NCI-H2227 (cell line): Measurements from ENCODE around the gene ARMC9.
A peak's percentile ranks its signal among the peaks of the same experiment; 100 is the strongest.
"Not testable (repeated sequence)": the region's sequence is repeated elsewhere in the genome, so short reads cannot be mapped to it uniquely, and the experiment has no call there.

ENCODE experiments used
- DNase-seq: peaks from one replicate; lab custom pipeline; 2025; ENCODE audit not compliant: unreplicated experiment; lab: John Stamatoyannopoulos, UW

The ARMC9 gene

DNA sequence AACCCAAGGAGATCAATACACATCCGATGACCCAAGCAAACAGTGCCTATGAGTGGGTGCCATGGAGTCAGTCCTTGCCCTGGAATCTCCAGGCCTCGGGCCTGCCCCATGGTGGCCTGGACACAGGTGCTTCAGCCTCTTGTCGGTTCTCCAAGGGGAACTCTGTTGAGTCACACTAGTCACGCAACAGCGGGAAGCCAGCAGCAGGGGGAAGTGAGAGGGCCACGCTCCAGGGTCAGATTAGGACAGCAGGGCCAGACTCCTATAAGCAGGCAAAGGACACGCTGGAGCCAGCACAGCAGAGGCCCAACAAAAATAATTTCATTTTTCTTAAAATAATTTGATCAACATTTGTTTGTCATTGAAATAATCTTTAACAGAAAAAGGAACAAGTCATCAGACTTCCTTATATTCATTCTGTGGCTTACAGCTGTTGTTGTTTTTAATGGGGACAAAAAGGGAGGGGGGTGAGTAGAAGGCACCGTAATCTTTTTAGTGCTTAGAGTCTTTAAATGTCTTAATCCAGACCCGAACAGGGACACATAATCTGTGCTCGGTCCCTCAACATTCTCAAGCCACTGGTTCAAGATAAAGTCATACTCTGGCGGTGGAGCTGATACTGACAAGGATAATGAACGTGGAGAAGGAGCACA lies 16.4 kb upstream of the ARMC9 start:
- no peak for DNase-seq

DNA sequence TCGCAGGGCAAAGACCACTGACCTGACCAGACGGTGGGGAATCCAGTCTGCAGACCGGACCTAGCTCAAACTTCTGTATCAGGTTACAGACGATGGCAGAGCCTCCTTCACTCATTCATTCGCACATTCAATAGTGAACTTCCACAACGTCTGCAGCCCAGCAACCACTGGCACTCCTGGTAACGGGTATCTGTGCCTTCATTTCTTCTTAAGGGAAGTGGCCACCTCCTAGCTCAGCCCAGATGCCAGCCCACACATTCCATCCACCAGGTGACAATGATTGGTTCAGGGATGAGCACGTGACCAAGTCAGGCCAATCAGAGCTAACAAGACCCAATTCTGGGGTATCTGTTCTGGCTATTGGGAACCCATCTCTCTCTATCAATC lies 15.9 kb upstream of the ARMC9 start:
- DNase-seq: no peak

DNA sequence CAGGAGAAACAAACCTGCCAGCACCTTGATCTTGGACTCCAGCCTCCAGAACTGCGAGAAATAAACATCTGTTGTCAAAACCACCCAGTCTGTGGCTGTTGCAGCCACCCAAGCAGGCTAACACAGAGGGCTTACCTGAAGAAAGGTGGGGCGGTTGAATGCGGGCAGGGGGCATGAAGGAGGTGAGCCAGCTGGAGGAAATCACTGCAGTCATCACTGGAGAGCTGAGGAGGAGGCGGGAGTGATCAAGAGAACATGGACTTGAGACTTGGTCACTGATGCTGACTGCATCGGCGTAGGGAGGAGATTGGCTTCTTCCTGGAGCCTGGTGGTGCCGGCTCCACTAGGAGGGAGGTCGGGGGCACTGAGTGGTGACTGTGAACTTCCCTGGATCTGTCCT lies 14.6 kb upstream of the ARMC9 start:
- no peak for DNase-seq

DNA sequence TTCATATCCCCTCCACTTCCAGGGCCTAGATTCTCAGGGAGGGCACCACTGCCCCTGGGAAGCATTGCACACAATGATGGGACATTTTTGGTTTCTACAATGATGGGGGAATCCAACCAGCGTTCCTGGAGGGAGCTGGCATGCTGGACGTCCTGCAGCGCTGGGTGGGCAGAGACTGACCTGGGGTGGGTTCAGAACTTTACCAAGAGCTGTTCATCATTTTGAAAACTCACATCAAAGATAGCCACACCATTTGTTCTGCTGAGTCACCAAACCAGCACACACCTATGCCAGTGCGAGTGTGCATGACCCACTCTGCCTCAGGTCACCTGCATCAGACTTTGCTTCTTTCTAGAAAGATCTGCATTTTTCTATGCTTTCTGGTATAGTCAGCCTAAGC lies 14.1 kb upstream of the ARMC9 start:
- DNase-seq: no peak

DNA sequence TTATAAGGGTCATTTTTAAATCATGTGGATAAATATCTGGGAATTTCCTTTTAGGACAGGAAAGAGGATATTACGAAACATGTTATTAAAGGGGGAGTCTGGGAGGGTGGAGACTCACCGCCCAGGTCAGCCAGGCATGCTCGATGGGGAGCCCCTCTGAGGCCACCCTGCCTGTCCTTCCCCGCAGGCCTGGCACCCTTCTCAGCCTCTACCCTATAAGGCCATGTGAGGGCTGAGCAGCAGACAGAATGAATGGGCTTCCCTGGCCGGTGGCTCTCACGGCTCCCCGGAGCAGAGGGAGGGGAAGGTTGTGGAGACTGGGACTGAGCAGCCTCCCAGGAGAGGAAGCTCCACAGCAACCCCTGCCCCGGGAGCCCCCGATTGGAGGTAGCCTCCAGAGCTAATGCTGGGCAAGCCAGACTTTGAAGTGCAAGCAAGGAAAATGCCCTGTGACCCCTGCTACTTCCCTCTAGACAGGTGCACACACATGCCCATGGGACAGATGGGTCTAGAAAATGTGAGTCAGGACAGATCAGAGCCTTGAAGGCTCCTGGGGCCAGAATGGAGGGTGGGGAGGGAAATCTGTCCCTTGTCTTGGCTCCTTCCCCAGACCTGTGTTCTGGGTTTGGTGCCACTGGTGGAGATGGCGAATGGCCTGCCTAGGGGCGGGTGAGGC lies 13.2 kb upstream of the ARMC9 start:
- DNase-seq: no peak

DNA sequence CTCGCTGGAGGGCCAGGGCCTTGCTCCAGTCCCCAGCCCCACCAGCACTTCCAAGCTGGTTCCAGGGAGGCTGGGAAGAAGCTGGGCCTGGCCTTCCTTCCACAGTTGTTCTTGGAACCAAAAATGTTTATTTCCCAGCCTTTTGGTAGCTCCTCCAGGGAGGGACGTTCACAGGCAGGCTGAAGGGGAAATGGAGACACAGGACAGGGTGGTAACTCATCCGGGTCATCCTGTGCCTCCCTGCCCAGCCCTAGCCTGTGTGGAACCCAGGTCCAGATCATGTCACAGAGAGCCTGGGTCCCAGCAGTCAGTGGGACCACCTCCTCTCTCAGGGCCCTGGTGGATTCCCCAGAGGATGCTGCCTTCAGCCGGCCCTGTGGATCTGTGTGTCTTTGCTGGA lies 12.5 kb upstream of the ARMC9 start:
- DNase-seq: no peak

DNA sequence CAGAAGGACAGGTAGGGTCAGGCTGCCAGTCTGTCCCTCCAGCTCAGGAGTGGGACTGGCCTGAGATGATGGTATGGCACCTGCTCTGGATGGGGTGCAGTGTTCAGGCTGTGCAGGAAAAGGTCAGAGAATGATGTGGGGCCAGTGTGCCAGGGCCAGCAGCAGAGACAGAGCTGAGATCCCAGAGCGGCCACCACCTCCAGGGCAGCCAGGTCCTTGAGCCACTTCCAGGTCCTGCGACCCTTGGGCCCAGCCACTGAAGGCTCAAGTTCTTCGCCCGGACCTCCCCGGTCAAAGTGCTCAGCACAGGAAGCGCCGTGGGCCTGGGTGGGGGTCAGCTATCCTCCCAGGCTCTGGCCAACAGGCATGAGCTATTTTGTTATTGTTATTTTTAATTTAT lies 12.1 kb upstream of the ARMC9 start:
- no peak for DNase-seq

DNA sequence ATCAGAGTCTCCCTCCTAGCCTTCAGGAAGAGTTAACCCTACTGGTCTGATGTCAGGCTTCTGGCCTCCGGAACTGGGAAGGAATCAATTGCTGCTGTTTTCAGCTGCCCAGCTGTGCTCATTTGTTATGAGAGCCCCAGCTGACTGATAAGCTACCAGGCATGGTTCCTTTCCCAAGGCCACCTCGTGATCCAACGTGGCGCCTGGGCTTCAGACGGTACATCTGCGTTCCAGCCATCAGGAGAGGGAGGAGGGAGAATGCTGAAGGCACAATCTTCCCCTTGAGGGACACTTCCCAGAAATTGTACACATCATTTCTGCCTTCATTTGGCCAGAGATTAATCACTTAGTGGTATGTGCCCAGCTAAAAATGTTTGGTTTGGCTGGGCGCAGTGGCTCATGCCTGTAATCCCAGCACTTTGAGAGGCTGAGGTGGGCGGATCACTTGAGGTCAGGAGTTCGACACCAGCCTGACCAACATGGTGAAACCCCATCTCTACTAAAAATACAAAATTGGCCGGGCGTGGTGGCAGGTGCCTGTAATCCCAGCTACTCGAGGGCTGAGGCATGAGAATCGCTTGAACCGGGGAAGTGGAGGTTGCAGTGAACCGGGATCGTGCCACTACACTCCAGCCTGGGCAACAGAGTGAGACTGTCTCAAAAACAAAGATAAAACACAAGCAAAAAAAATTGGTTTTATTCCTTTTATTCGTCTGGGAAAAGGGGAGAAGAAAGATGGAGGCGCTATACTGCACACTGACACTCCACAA lies 10.5 kb upstream of the ARMC9 start:
- no peak for DNase-seq

DNA sequence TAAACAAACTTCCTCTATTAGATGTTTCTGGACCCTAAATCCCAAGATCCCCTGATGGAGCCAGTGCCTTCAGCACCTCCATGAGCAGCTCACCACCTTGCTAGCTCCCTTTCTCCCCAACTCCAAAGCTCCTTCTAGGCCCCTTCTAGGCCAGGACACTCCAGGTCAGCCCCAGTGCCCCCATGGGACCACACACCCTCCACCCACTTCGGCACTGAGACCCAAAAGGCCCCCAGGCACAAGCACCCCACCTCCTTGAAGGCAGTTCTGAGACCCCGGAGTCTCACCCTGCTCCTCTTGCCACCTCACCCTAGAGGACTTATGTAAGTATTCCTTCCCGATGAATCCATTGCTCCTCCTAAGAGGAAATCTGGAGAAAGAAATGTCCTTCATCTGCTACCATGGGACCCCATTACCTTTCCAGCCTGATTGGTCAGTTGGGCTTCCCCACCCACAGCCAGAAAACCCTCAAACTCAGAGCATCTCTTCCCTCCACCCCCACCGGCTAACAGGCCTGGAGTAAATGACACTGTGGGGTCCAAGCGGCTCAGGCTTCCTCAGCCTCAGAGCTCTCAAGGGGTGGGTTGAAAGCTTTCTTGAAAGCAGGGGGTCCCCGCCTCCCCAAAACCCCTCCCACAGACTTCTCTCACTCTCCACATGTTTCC lies 9.8 kb upstream of the ARMC9 start:
- no peak for DNase-seq

DNA sequence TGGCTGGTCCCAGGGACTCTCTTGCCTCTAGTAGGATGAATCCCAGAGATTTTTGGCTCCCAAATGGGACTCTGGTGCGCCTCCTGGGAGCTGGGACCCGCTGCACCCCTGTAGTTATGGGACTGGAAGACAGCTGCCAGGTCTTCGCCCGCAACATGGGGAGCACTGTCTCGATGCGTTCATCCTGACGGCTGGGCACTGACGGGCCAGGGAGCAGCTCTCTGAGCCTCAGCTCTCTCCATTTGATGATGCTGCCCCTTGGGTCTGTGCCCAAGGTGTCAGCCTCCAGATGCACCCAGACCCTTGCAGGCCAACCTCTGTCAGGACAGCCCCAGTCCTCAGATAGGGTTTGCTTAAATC lies 9.3 kb upstream of the ARMC9 start:
- no peak for DNase-seq

DNA sequence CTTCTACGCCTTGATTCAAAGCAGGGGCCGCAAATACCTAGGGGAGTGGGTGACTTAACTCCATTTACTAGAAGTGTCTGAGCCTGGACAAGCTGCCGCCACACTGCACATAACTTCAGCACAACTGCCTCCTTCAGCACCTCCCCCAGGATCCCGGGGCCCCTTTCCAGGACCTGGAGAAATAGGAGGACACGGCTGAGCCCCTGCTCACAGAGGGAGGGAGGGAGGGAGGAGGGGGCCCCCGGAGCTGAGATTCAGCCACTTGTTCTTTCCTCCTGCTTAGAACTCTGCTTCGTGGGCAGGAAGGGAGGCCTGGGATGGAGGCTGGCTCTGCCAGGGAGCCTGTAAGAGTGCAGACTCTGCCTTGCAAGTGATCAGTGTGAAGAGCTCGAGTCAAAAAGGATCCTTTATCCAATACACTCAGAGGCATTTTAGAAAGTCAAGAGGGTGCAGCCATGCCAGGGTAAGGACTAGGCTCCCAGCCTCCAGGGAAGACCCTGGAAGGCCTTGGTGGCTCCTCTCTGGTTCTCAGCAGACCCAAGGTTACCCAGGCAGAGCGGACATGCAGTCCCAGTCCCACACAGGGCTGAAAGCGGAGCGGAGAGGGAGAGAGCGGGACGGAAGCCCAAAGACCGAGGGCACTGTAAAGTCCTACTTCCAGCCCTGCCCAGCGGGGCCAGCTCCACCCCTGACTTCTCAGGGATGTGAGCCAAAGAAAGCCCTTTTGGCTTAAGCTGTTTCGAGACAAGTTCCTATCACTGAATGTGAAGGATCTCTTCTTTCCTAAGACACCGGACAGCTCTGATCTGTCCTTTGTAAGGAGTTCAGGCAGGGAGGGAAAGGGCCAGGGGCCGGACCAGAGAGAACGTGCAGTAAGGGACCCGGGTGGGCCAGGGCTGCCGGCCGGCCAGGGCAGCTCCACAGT lies 8.6 kb upstream of the ARMC9 start:
- DNase-seq: no peak

DNA sequence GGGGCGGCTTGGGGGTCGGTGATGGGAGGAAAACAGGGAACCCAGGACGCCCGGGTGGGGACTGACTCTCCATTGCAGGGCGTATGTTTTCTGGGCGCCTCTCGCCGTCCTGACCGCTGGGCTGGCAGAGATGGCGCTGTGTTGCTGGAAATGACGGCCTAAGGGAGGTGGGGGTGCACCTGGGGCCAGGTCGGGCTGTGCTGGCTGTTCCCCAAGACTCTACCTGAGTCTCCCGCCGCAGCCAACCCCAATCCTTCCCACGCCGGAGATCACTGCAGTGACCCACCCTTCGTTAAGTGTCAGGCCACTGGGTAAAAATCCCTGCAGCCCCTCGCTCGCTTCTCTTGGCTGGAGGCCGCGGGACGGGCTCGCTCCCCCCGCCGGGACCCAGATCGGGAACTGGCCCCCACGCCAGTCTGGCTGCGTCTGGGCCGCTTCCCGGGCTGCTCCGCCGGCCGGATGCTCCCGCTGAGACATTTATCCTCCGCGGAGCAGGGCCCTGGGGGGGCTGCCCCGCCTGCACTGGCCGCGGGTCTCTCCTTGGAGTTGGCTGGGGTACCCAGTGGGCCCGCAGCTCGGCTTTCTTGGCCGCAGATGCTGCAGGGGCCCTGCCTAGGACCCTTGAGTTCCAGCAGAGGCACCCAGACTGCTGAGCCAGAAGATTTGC lies 7.8 kb upstream of the ARMC9 start:
- DNase-seq: no peak

DNA sequence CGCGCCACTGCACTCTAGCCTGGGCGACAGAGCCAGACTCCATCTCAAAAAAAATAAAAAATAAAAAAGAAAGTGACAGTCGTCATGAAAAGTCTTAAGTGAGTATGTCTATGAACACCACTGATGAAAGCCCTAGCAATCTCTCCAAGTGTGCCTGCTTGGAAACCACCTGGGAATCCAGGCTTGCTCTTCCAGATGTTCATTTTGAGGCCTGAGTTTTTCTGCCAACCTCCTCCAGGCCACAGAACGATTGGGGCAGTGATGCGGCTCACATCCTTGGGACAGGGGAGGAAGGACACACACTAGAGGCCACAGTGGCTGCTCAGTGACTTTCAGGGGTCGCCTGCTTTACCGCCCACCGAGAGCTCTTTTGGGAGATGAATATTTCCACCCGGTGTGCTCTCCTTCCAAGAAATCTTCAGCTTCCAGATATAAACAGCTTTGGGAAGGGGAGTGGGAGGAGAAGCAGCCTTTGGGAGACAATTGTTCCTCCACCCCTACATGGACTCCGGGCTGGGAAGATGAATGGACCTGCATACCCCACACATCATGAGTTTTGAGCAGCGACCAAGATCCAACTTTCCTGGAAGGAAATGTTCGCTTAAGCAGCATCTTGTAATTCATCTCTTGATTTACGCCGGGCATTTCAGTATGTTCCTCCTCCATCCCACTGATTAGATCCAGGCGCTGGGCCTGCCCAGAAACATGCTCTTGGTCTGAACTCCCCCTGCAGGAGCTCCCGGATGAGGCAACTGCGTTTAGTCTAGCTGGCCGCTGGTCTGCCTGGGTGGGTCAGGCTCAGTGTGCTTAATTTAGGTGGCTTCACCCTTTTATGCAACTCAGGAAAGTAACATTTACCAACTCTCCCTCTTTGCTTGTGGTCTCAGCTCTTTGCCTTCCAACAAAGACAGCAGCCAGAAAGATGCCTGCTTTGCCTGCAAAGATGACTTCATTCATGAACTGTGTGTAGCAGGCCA lies 6.2 kb upstream of the ARMC9 start:
- peak; percentile 35 for DNase-seq

DNA sequence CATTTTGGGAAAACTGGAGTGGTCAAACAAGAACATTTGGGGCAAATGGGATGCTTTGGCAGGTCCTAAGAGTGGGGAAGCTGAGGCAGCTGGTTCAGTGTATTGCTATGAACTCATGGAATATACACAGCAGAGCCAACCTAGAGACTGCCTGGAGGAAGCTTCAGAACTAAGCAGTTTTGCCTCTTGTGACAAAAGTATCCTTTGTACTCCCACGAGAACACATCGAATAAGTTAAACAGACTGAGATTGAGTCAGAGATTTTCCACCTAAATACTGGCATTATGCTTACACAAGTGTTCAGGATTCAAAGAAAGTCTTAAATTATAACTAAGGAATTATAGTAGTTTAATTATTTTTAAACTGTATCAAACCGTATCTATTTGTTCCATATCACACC lies 5.2 kb upstream of the ARMC9 start:
- DNase-seq: no peak

DNA sequence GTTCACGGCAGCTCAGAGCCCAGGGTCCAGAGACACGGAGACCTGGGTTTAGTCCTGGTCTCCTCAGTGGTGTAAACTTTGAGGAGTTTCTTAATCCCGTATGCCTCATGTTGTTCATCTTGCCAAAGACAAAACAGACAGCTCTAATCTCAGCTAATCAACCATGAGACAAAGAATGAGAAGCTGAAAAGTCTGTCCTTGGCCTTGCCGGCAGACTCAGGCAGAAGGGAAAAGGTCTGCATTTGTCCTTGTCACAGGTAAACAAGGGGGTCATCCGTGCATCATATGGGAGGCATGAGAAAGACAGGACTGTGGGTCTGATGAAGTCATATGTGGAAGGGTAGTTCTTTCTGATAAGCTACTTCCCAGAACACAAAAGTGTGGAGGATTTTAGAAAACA lies 1.8 kb upstream of the ARMC9 start:
- no peak for DNase-seq

DNA sequence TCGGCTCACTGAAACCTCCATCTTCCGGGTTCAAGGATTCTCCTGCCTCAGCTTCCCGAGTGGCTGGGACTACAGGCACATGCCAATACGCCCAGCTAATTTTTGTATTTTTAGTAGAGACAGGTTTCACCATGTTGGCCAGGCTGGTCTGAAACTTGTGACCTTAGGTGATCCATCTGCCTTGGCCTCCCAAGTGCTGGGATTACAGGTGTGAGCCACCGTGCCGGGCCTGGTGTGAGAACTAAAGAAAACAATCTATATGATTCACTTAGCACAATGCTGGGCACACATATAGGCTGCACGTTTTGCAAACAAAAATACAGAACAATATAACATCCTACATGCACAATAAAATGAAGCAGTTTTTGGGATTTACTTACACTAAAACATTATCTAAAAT lies 1.2 kb upstream of the ARMC9 start:
- DNase-seq: not testable (repeated sequence)

DNA sequence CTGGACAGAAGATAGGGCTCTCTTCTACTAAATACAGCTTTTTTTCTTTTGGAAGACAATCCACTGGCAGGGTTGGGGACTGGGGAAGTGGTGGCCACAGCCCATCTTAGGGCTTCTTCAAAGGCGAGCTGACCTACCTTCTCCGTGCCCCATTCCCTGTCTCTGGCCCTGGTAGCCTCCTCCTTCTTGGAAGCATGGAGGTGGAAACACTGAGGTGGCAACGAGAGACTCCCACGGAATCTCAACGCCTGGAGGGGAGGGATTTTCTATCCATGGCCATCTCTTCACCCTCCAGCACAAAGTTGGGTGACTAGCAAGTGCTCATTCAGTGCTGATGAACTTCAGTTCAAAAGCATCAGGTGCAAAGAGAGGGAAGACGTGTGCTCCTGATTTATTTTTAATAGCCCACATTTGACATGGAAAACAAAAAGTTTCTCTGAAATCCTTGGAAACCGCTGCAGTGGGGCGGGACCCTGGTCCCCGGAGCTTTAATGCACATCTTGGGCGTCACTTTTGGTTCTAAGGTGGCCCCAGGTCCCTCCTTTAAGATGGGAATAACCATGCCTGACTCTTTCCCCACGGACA lies 633 bp upstream of the ARMC9 start:
- DNase-seq: peak; percentile 35

DNA sequence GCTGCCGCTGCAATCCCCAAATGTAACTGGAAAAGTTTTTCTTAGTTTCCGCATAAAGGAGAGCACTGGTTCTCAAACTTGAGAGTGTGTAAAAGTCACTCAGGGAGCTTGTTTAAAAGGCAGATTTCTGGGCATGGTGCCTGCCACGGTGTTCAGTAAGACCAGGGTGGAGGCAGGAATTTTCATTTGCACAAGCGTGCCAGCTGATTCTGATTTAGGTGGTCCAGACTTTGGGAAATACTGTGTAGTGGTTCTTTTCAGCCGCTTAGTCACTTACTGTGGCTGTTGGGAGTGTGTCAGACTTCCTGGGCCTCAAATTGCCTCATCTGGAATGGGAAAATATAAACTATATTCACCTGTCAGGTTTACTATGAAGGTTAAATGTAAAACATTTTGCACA lies 788 bp downstream of the ARMC9 start:
- DNase-seq: no peak
